Suprapubic skin (tissue), 4 donors: ENCODE results near the gene CAPN14. TPM values are rescaled to one million over a fixed set of nuclear protein-coding genes. Genes with fewer than 3 reads are reported as not detected.

ENCODE experiments used
- DNase-seq, 2 donors: peaks; one replicate each; pipeline ENCODE4 v3.0.0-alpha.2; 2019; ENCODE audit warnings: low spot score in 2 of 2
- H3K27ac ChIP-seq: fragments of 200-600 bp; sonication (generic); one replicate; pipeline ENCODE4 v1.5.1; 2019
- H3K27me3 ChIP-seq: fragments of 200-600 bp; sonication (generic); one replicate; pipeline ENCODE4 v1.5.1; 2019
- H3K36me3 ChIP-seq: fragments of 200-600 bp; sonication (generic); one replicate; pipeline ENCODE4 v1.5.1; 2019
- H3K4me1 ChIP-seq: fragments of 200-600 bp; sonication (generic); one replicate; pipeline ENCODE4 v1.5.1; 2019
- H3K4me3 ChIP-seq: fragments of 200-600 bp; sonication (generic); one replicate; pipeline ENCODE4 v1.5.1; 2019; ENCODE audit warnings: mild to moderate bottlenecking
- H3K9me3 ChIP-seq: fragments of 200-600 bp; sonication (generic); one replicate; pipeline ENCODE4 v1.5.1; 2019
- CTCF ChIP-seq, 2 donors: fragments of 200-600 bp in 1 of 2; fragments of 450-650 bp in 1 of 2; sonication (generic) in 1 of 2; IDR thresholded peaks; one replicate each; pipeline ENCODE4 v1.5.1; 2016 to 2019; ENCODE audit warnings: antibody characterized with exemption in 2 of 2, mild to moderate bottlenecking in 1 of 2, moderate library complexity in 1 of 2
- EP300 ChIP-seq: sonication (generic); formaldehyde crosslinking; IDR thresholded peaks from one replicate; pipeline ENCODE4 v1.6.1; 2017; ENCODE audit warnings: antibody characterized with exemption
- POLR2A ChIP-seq, 2 donors: fragments of 450-650 bp; IDR thresholded peaks; one replicate each; pipeline ENCODE4 v1.6.1; 2017; ENCODE audit warnings: antibody characterized with exemption in 2 of 2, mild to moderate bottlenecking in 2 of 2, moderate library complexity in 2 of 2
- POLR2AphosphoS5 ChIP-seq, 3 donors: sonication (generic); formaldehyde crosslinking; IDR thresholded peaks; one replicate each; pipeline ENCODE4 v1.6.1; 2017; ENCODE audit warnings: antibody characterized with exemption in 3 of 3
- WGBS: methylation state at CpG from one replicate; pipeline ENCODE4 v1.1.5; 2018; 5-methylcytosine and 5-hydroxymethylcytosine counted together
- total RNA-seq, 4 donors: library from RNA; depleted of rRNA; stranded (reverse); fragments of >200 nt; gene quantifications; one replicate each; pipeline ENCODE4 v1.1.0, GENCODE V29; 2016

Gene CAPN14
- total RNA-seq, 4 donors from 2014 or later: 0.53 to 2.1 (median 0.83) TPM

GRCh38 chr2:31192396-31192795, 24.9 kb downstream of the CAPN14 start:
- Histone ChIP-seq H3K27me3 (no peaks in the 10 kb centered on the region), H3K4me3 (no peak overlapping the region), H3K27ac (no peak overlapping the region), H3K9me3 (no peaks in the 10 kb centered on the region), H3K4me1 (no peaks in the 10 kb centered on the region), H3K36me3 (no peaks in the 10 kb centered on the region)
- DNase-seq: no peak
- TF ChIP-seq POLR2AphosphoS5 (IDR thresholded peaks at IDR 0.05): no peak
- TF ChIP-seq POLR2A (IDR thresholded peaks at IDR 0.05): no peak
- TF ChIP-seq EP300: no peak
- TF ChIP-seq CTCF (IDR thresholded peaks at IDR 0.05): no peak
- 95% methylated on average over 2 of the region's 2 CpGs for WGBS

GRCh38 chr2:31191931-31192330, 25.4 kb downstream of the CAPN14 start:
- Histone ChIP-seq H3K9me3 (no peaks in the 10 kb centered on the region), H3K4me3 (no peak overlapping the region), H3K36me3 (no peaks in the 10 kb centered on the region), H3K27me3 (no peaks in the 10 kb centered on the region), H3K4me1 (no peaks in the 10 kb centered on the region), H3K27ac (no peak overlapping the region)
- WGBS: 93% methylated on average over 9 of the region's 11 CpGs
- no peak for TF ChIP-seq POLR2AphosphoS5 (IDR thresholded peaks at IDR 0.05)
- no peak for TF ChIP-seq CTCF (IDR thresholded peaks at IDR 0.05)
- no peak for TF ChIP-seq EP300
- no peak for TF ChIP-seq POLR2A (IDR thresholded peaks at IDR 0.05)
- DNase-seq: no peak

- DNase-seq: no peak
- TF ChIP-seq POLR2AphosphoS5 (IDR thresholded peaks at IDR 0.05): no peak
- no peak for TF ChIP-seq EP300
- TF ChIP-seq POLR2A (IDR thresholded peaks at IDR 0.05): no peak
- no peak for TF ChIP-seq CTCF (IDR thresholded peaks at IDR 0.05)
- H3K4me1 ChIP-seq: no peaks in the 10 kb centered on the region
- H3K36me3 ChIP-seq: no peaks in the 10 kb centered on the region
- no peak overlapping the region for H3K4me3 ChIP-seq
- no peak overlapping the region for H3K27ac ChIP-seq
- no peaks in the 10 kb centered on the region for H3K9me3 ChIP-seq
- H3K27me3 ChIP-seq: no peaks in the 10 kb centered on the region
- 71% methylated on average over 1 of the region's 1 CpG for WGBS
Measured at GRCh38 chr2:31190188-31190587, 27.1 kb downstream of the CAPN14 start.

- no peak overlapping the region for H3K27ac ChIP-seq
- 94% methylated on average over 4 of the region's 4 CpGs for WGBS
- no peaks in the 10 kb centered on the region for H3K36me3 ChIP-seq
- H3K9me3 ChIP-seq: no peaks in the 10 kb centered on the region
- H3K4me1 ChIP-seq: no peaks in the 10 kb centered on the region
- H3K27me3 ChIP-seq: no peaks in the 10 kb centered on the region
- no peak for DNase-seq
- TF ChIP-seq CTCF (IDR thresholded peaks at IDR 0.05): no peak
- H3K4me3 ChIP-seq: no peak overlapping the region
Measured at GRCh38 chr2:31189141-31189540, 28.2 kb downstream of the CAPN14 start.

- DNase-seq: no peak
- Histone ChIP-seq H3K9me3 (no peaks in the 10 kb centered on the region), H3K27me3 (no peaks in the 10 kb centered on the region), H3K36me3 (no peaks in the 10 kb centered on the region), H3K27ac (no peak overlapping the region), H3K4me1 (no peaks in the 10 kb centered on the region), H3K4me3 (no peak overlapping the region)
- whole genome bisulfite sequencing: 68% methylated on average over 5 of the region's 5 CpGs
- TF ChIP-seq CTCF (IDR thresholded peaks at IDR 0.05) (no peak), POLR2AphosphoS5 (IDR thresholded peaks at IDR 0.05) (no peak), EP300 (no peak), POLR2A (IDR thresholded peaks at IDR 0.05) (no peak)
Measured at GRCh38 chr2:31188131-31188530, 29.2 kb downstream of the CAPN14 start.
